ENCODE results near the gene RPS6KB2. TPM values are rescaled to one million over a fixed set of nuclear protein-coding genes. Genes with fewer than 3 reads are reported as not detected.
A peak's percentile ranks its signal among the peaks of the same experiment; 100 is the strongest.
"Not testable (repeated sequence)": the region's sequence is repeated elsewhere in the genome, so short reads cannot be mapped to it uniquely, and the experiment has no call there.

Gene RPS6KB2
- total and polyA plus RNA-seq, 5 donors from 2014 or later = 44.4 to 66.0 (median 51.4) TPM

DNA sequence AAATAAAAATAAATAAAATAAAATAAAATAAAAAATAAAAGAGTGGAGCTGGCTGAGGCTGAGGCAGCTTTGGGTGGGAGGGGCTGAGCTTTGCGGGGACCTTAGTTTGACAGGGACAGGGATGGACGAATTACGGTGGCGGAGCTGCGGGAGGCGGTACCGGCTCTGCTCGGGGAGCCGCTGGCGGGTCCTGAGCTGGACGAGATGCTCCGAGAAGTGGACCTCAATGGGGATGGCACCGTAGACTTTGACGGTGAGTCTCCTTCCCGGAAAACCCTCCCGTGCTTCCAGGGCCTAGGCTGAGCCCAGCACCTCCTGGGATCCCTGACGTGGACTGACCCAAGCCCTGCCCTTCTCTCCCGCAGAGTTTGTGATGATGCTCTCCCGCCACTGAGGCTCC, 30.0 kb downstream of the RPS6KB2 start:
- H3K4me3 ChIP-seq (ENCODE audit: low read depth, low read length) = no peak overlapping the region
- Mint-ChIP-seq H3K4me3 (no peak overlapping the region), H3K27me3 (peaks cover 6% of the 10 kb centered on the region), H3K27ac (no peak overlapping the region), H3K9me3 (peaks cover 0 to 2% (median 0%) of the 10 kb centered on the region in 7 donors), H3K4me1 (peaks cover 5 to 19% (median 6%) of the 10 kb centered on the region in 4 donors), H3K36me3 (no peaks in the 10 kb centered on the region)
- no peaks in the 10 kb centered on the region for H3K9me3 ChIP-seq (ENCODE audit: control insufficient read depth in 2 of 2, low read length in 2 of 2)
- H3K27ac ChIP-seq (ENCODE audit: insufficient read depth, low read length, poor library complexity, severe bottlenecking) = no peak overlapping the region
- DNase-seq = no peak
- ATAC-seq (ENCODE audit: low read depth in 2 of 2) = no peak
- no peaks in the 10 kb centered on the region for H3K36me3 ChIP-seq (ENCODE audit: control insufficient read depth, insufficient read depth, low read length)
- no peaks in the 10 kb centered on the region for H3K4me1 ChIP-seq (ENCODE audit: control insufficient read depth, insufficient read depth, low read length, poor library complexity, severe bottlenecking)
- H3K27me3 ChIP-seq (ENCODE audit: control insufficient read depth, insufficient read depth, low read length) = no peaks in the 10 kb centered on the region

DNA sequence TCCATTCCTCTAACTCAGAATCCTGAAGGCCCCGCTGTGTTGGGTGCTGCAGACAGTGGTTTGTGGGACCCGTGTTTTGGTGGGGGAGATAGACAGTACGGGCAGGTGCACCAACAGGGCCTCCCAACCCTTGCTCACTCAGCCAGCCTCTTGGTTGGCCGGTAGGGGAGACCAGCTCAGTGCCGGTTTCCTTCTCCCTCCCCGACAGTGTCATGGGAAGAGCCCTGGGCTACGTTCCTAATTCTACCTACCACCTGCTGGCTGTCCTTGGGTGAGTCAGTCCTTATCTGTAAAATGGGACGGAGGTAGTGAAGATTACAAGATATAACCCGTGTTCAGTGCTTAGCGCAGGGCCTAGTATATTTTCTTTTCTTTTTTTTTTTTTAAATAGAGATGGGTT, 34.9 kb downstream of the RPS6KB2 start:
- Histone ChIP-seq H3K36me3 (ENCODE audit: control insufficient read depth, insufficient read depth, low read length) (no peaks in the 10 kb centered on the region), H3K4me1 (ENCODE audit: control insufficient read depth, insufficient read depth, low read length, poor library complexity, severe bottlenecking) (peaks cover 40% of the 10 kb centered on the region), H3K4me3 (ENCODE audit: low read depth, low read length) (no peak overlapping the region), H3K27me3 (ENCODE audit: control insufficient read depth, insufficient read depth, low read length) (no peaks in the 10 kb centered on the region), H3K27ac (ENCODE audit: insufficient read depth, low read length, poor library complexity, severe bottlenecking) (no peak overlapping the region), H3K9me3 (ENCODE audit: control insufficient read depth in 2 of 2, low read length in 2 of 2) (no peaks in the 10 kb centered on the region)
- Mint-ChIP-seq H3K4me3 (peak overlapping the region in 2 of 4 donors; percentile 22 to 47), H3K4me1 (peaks cover 5 to 51% (median 17%) of the 10 kb centered on the region in 4 donors), H3K27me3 (peaks cover 6% of the 10 kb centered on the region), H3K27ac (peak overlapping the region in 1 of 3 donors; percentile 52), H3K36me3 (no peaks in the 10 kb centered on the region), H3K9me3 (peaks cover 0 to 2% (median 0%) of the 10 kb centered on the region in 7 donors)
- DNase-seq (no peak), ATAC-seq (ENCODE audit: low read depth in 2 of 2) (no peak)

DNA sequence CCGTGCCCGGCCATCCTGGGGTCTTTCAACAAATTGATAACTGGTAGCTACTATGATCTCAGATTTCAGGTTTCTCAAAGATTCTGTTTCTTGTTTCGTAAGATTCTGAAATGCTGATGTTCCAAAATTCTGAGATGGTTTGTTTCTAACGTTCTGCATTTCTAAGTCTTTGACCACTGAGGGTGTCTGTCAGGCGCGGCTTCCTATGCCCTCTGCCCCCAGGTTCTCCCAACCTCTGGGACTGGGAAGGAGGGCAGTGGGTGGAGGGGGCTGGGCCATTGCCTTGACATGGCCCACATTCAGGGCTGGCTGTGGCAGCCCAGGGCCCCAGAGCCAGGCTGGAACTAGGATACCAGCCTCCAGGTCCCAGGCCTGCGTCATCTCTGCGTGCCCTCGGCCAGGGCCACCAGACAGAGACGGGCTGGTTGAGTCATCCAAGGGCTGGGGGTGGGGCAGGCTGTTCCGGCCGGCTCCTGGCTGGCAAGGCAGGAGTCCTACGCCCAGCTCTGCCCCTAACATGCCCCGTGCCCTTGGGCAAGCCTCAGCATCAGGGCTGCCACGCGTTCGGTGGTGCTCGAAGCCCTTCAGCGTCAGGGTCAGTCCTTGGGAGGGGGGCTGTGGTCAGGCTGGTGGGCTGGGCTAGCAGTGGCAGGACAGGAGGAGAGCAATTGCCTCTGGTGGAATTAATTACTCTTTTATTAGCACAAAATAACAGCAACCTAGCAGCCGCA, 35.6 kb downstream of the RPS6KB2 start:
- H3K36me3 Mint-ChIP-seq = no peaks in the 10 kb centered on the region
- Histone ChIP-seq H3K27me3 (ENCODE audit: control insufficient read depth, insufficient read depth, low read length) (no peaks in the 10 kb centered on the region), H3K4me3 (ENCODE audit: low read depth, low read length) (no peak overlapping the region), H3K9me3 (ENCODE audit: control insufficient read depth in 2 of 2, low read length in 2 of 2) (no peaks in the 10 kb centered on the region), H3K4me1 (ENCODE audit: control insufficient read depth, insufficient read depth, low read length, poor library complexity, severe bottlenecking) (peaks cover 45% of the 10 kb centered on the region), H3K27ac (ENCODE audit: insufficient read depth, low read length, poor library complexity, severe bottlenecking) (peak overlapping the region; percentile 92), H3K36me3 (ENCODE audit: control insufficient read depth, insufficient read depth, low read length) (no peaks in the 10 kb centered on the region)
- DNase-seq (no peak), ATAC-seq (ENCODE audit: low read depth in 2 of 2) (no peak)
- peak overlapping the region in 2 of 3 donors; percentile 91 to 93 for H3K27ac Mint-ChIP-seq
- H3K9me3 Mint-ChIP-seq = peaks cover 0 to 2% (median 0%) of the 10 kb centered on the region in 7 donors
- peaks cover 5 to 54% (median 17%) of the 10 kb centered on the region in 4 donors for H3K4me1 Mint-ChIP-seq
- H3K27me3 Mint-ChIP-seq = peaks cover 6% of the 10 kb centered on the region
- peak overlapping the region; percentile 87 to 97 (median 92) for H3K4me3 Mint-ChIP-seq

DNA sequence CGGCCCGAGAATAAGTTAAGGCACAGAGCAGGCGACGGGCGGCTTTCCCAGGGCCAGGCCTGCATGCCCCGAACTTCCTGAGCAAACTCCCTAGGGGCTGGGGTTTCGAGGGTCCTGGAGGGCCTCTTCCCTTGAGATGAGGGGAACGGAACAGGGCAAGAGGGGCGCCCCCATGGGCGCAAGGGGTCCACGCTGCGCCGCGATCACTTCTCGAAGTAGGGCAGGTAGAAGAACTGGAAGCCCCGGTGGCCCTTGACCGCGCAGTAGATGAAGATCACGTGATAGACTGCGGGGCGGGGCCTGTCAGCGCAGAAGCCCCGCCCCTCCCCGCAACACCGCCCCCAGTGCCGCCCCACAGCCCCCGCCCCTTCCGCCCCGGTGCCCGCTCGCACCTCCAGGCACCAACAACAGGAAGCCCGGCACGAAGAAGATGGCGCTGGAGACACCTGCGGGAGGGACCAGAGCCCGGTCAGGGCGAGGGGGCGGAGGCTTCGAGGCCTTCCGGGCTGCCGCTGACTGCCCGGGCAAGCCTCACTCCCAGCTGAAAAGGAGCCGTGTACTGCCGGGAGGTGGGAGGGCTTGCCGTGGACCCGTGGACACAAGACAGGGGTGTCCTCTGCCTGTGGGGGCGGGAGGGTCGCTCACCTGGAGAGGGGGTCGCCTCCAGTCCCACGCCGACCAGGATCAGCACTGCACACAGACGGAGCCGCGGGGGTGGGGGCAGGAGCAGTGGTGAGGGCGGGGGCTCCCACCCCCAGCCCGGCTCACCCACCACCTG, 36.3 kb downstream of the RPS6KB2 start:
- H3K36me3 Mint-ChIP-seq = no peaks in the 10 kb centered on the region
- Histone ChIP-seq H3K4me1 (ENCODE audit: control insufficient read depth, insufficient read depth, low read length, poor library complexity, severe bottlenecking) (peaks cover 48% of the 10 kb centered on the region), H3K36me3 (ENCODE audit: control insufficient read depth, insufficient read depth, low read length) (no peaks in the 10 kb centered on the region), H3K4me3 (ENCODE audit: low read depth, low read length) (peak overlapping the region; percentile 77), H3K9me3 (ENCODE audit: control insufficient read depth in 2 of 2, low read length in 2 of 2) (no peaks in the 10 kb centered on the region), H3K27ac (ENCODE audit: insufficient read depth, low read length, poor library complexity, severe bottlenecking) (peak overlapping the region; percentile 92), H3K27me3 (ENCODE audit: control insufficient read depth, insufficient read depth, low read length) (no peaks in the 10 kb centered on the region)
- H3K4me1 Mint-ChIP-seq = peaks cover 5 to 55% (median 18%) of the 10 kb centered on the region in 4 donors
- DNase-seq (peak; percentile 91 to 94 (median 93)), ATAC-seq (ENCODE audit: low read depth in 2 of 2) (peak; percentile 80 to 82)
- H3K9me3 Mint-ChIP-seq = peaks cover 0 to 2% (median 0%) of the 10 kb centered on the region in 7 donors
- H3K27ac Mint-ChIP-seq = peak overlapping the region; percentile 91 to 96 (median 93)
- H3K4me3 Mint-ChIP-seq = peak overlapping the region; percentile 87 to 97 (median 92)
- H3K27me3 Mint-ChIP-seq = peaks cover under 1% of the 10 kb centered on the region

DNA sequence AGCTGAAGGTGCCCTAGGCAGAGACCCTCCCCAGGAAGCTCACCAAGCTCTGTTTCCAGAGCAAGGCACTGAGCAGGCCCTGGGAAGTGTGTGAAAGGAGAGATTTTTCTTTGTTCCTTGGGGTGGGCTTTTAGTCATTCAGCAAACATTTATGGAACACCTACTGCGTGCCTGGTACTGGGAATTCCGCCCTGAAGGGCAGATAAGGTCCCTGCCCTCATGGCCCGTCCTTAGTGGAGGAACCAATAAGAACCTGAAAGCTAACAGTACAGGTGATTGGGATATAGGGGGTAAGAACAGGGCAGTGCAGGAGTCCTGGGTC, 36.9 kb downstream of the RPS6KB2 start:
- Mint-ChIP-seq H3K9me3 (no peaks in the 10 kb centered on the region), H3K4me1 (peaks cover 0 to 51% (median 15%) of the 10 kb centered on the region in 4 donors), H3K27me3 (no peaks in the 10 kb centered on the region), H3K4me3 (peak overlapping the region; percentile 87 to 97 (median 89)), H3K27ac (peak overlapping the region; percentile 91 to 96 (median 94)), H3K36me3 (no peaks in the 10 kb centered on the region)
- Histone ChIP-seq H3K4me1 (ENCODE audit: control insufficient read depth, insufficient read depth, low read length, poor library complexity, severe bottlenecking) (peaks cover 50% of the 10 kb centered on the region), H3K4me3 (ENCODE audit: low read depth, low read length) (peak overlapping the region; percentile 77), H3K27ac (ENCODE audit: insufficient read depth, low read length, poor library complexity, severe bottlenecking) (peak overlapping the region; percentile 92), H3K27me3 (ENCODE audit: control insufficient read depth, insufficient read depth, low read length) (no peaks in the 10 kb centered on the region), H3K36me3 (ENCODE audit: control insufficient read depth, insufficient read depth, low read length) (no peaks in the 10 kb centered on the region), H3K9me3 (ENCODE audit: control insufficient read depth in 2 of 2, low read length in 2 of 2) (no peaks in the 10 kb centered on the region)
- DNase-seq = no peak
- ATAC-seq (ENCODE audit: low read depth in 2 of 2) = no peak

DNA sequence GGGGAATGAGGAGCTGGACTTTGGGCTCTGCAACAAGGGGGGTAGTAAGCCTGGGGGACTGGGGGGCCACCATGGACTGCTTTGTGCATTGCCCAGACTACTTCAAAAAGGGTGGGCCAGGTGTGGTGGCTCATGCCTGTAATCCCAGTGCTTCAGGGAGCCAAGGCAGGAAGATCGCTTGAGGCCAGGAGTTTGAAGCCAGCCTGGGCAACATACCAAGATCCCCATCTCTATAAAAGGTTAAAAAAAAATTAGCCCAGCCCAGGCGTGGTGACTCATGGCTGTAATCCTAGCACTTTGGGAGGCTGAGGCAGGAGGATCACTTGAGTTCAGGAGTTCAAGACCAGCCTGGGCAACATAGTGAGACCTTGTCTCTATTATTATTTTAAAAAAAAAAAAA, 37.2 kb downstream of the RPS6KB2 start:
- not testable (repeated sequence) for H3K36me3 Mint-ChIP-seq; ATAC-seq (ENCODE audit: low read depth in 2 of 2); H3K9me3 ChIP-seq (ENCODE audit: control insufficient read depth in 2 of 2, low read length in 2 of 2); H3K9me3 Mint-ChIP-seq; H3K27me3 Mint-ChIP-seq; DNase-seq; H3K27me3 ChIP-seq (ENCODE audit: control insufficient read depth, insufficient read depth, low read length); H3K36me3 ChIP-seq (ENCODE audit: control insufficient read depth, insufficient read depth, low read length)
- Histone ChIP-seq H3K27ac (ENCODE audit: insufficient read depth, low read length, poor library complexity, severe bottlenecking) (peak overlapping the region; percentile 92), H3K4me3 (ENCODE audit: low read depth, low read length) (peak overlapping the region; percentile 77), H3K4me1 (ENCODE audit: control insufficient read depth, insufficient read depth, low read length, poor library complexity, severe bottlenecking) (peaks cover 50% of the 10 kb centered on the region)
- peak overlapping the region; percentile 87 to 97 (median 89) for H3K4me3 Mint-ChIP-seq
- peaks cover 0 to 49% (median 15%) of the 10 kb centered on the region in 4 donors for H3K4me1 Mint-ChIP-seq
- peak overlapping the region; percentile 91 to 96 (median 94) for H3K27ac Mint-ChIP-seq

DNA sequence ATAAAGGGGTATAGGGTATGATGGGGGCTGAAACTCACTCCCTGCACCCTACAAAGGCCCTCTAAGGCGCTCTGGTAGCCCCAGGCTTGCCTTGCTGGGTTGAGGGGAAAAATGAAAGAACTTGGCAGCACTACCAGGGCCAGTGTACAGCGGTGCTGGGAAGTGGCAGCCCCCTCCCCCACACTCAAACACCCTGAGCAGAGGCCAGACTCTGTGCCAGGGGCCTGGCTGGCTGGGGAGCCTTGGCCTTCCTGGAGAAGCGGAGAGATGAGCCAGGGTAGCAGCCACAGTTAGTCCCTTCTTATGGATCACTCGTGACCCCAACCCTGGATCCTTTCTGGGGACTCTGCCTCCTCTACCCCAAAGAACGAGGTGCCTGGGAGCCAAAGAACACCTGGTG, 38.1 kb downstream of the RPS6KB2 start:
- Histone ChIP-seq H3K27ac (ENCODE audit: insufficient read depth, low read length, poor library complexity, severe bottlenecking) (no peak overlapping the region), H3K36me3 (ENCODE audit: control insufficient read depth, insufficient read depth, low read length) (no peaks in the 10 kb centered on the region), H3K9me3 (ENCODE audit: control insufficient read depth in 2 of 2, low read length in 2 of 2) (no peaks in the 10 kb centered on the region), H3K4me3 (ENCODE audit: low read depth, low read length) (no peak overlapping the region), H3K27me3 (ENCODE audit: control insufficient read depth, insufficient read depth, low read length) (no peaks in the 10 kb centered on the region), H3K4me1 (ENCODE audit: control insufficient read depth, insufficient read depth, low read length, poor library complexity, severe bottlenecking) (peaks cover 50% of the 10 kb centered on the region)
- Mint-ChIP-seq H3K36me3 (no peaks in the 10 kb centered on the region), H3K4me1 (peaks cover 2 to 49% (median 15%) of the 10 kb centered on the region in 4 donors), H3K27me3 (no peaks in the 10 kb centered on the region), H3K27ac (peak overlapping the region in 2 of 3 donors; percentile 32 to 76), H3K9me3 (no peaks in the 10 kb centered on the region), H3K4me3 (peak overlapping the region; percentile 89 to 97 (median 92))
- DNase-seq = no peak
- no peak for ATAC-seq (ENCODE audit: low read depth in 2 of 2)

All from CD4-positive, CD25-positive, alpha-beta regulatory T cell (primary cell).